Panc1 (cell line): Measurements from ENCODE around the gene IL1RAPL1.

ENCODE experiments used
- CTCF ChIP-seq: fragments of 450-650 bp; IDR thresholded peaks from 2 replicates; pipeline ENCODE4 v1.5.1; 2017; ENCODE audit warnings: mild to moderate bottlenecking
- TF ChIP-seq, protein P1 (sequence below), 2 experiments: IDR thresholded peaks; 2 replicates each; pipeline ENCODE4 v1.6.1; 2011 to 2012; ENCODE audit warnings: low read depth in 2 of 2, control low read depth in 1 of 2, low read length in 1 of 2, mild to moderate bottlenecking in 1 of 2, moderate library complexity in 1 of 2; ENCODE audit not compliant: insufficient read depth in 1 of 2

GRCh38 chrX:29726811-29727210, 1139.6 kb downstream of the IL1RAPL1 start:
- TF ChIP-seq, protein P1, sequence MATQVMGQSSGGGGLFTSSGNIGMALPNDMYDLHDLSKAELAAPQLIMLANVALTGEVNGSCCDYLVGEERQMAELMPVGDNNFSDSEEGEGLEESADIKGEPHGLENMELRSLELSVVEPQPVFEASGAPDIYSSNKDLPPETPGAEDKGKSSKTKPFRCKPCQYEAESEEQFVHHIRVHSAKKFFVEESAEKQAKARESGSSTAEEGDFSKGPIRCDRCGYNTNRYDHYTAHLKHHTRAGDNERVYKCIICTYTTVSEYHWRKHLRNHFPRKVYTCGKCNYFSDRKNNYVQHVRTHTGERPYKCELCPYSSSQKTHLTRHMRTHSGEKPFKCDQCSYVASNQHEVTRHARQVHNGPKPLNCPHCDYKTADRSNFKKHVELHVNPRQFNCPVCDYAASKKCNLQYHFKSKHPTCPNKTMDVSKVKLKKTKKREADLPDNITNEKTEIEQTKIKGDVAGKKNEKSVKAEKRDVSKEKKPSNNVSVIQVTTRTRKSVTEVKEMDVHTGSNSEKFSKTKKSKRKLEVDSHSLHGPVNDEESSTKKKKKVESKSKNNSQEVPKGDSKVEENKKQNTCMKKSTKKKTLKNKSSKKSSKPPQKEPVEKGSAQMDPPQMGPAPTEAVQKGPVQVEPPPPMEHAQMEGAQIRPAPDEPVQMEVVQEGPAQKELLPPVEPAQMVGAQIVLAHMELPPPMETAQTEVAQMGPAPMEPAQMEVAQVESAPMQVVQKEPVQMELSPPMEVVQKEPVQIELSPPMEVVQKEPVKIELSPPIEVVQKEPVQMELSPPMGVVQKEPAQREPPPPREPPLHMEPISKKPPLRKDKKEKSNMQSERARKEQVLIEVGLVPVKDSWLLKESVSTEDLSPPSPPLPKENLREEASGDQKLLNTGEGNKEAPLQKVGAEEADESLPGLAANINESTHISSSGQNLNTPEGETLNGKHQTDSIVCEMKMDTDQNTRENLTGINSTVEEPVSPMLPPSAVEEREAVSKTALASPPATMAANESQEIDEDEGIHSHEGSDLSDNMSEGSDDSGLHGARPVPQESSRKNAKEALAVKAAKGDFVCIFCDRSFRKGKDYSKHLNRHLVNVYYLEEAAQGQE (IDR thresholded peaks at IDR 0.05; ENCODE audit: insufficient read depth in 1 of 2, low read depth in 2 of 2, low read length in 1 of 2), result no peak
- no peak for TF ChIP-seq CTCF
